Measurements from ENCODE around the gene UPK3BL2. TPM values are rescaled to one million over a fixed set of nuclear protein-coding genes. Genes with fewer than 3 reads are reported as not detected.
A peak's percentile ranks its signal among the peaks of the same experiment; 100 is the strongest.
"Not testable (repeated sequence)": the region's sequence is repeated elsewhere in the genome, so short reads cannot be mapped to it uniquely, and the experiment has no call there.

Gene UPK3BL2
- total RNA-seq, 2 donors from 2014 or later, result 2.9 to 3.1 TPM

DNA sequence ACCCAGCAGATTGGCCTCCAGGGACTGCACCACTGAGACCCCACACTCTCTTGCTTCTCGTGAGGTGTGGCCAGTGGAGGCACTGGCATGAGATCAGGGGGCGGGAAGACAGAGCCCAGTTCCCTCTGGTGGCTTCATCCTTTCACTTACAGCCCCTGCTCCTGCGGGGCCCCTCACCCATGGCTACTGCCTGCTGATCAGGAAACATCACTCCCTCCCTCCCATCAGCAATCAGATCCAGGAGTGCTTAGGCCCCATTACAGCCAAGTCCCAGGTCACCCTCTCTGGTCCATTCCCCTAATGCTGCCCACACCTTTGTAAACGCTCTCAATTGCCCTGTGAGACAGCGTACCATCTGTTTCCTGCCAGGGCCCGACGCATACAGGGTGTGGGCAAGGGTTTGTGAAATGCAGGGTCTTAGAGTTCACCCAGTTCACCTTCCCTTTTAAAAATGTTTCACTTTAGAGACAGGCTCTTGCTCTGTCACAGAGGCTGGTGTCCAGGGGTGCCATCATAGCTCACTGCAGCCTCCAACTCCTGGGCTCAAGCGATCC lies 8.4 kb downstream of the UPK3BL2 start:
- not testable (repeated sequence) for DNase-seq, ATAC-seq

DNA sequence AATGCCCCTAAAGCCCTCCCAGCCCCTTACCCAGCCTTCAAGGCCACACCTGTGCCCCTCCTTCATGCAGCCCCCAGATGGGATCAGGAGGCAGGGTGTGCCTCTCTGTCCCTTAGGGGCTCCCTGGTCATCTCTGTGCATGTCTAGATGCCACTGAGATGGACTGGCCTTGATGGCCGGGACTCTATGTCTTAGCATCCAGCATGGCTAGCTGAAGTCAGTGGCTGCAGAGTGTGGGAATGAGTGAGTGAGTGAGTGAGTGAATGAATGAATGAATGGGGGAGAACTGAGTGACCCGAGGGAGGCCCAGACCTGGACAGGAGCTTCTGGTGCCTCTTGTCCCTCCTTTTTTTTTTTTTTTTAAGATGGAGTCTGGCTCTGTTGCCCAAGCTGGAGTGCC lies 11.4 kb downstream of the UPK3BL2 start:
- DNase-seq; ATAC-seq; intact Hi-C loops (cut with DNase I): not testable (repeated sequence)

More for the DNA sequence above, 8.4 kb downstream of the UPK3BL2 start:
- intact Hi-C loops (cut with DNase I), result not testable (repeated sequence)

DNA sequence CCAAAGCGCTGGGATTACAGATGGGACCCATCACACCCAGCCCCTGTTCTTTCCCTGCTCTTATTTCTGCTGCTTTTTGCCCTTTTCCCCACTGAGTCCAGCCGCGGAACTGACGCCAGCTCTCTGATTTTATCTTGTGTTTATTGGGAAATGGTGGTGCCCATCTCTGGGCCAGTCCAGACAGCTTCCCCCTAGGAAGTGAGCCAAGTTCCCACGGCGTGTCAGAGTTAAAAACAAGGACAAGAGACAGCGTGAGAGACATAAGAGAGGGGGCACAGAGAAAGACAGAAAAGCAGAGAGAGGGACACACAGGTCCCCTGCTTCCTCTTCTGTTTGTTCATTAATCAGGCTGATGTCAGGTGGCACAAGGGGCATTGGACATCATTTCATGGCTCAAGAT lies 11.9 kb downstream of the UPK3BL2 start:
- peak; percentile 51 for DNase-seq
- peak in 1 of 2 donors; percentile 39 for ATAC-seq
- intact Hi-C loops (cut with DNase I), result not testable (repeated sequence)

DNA sequence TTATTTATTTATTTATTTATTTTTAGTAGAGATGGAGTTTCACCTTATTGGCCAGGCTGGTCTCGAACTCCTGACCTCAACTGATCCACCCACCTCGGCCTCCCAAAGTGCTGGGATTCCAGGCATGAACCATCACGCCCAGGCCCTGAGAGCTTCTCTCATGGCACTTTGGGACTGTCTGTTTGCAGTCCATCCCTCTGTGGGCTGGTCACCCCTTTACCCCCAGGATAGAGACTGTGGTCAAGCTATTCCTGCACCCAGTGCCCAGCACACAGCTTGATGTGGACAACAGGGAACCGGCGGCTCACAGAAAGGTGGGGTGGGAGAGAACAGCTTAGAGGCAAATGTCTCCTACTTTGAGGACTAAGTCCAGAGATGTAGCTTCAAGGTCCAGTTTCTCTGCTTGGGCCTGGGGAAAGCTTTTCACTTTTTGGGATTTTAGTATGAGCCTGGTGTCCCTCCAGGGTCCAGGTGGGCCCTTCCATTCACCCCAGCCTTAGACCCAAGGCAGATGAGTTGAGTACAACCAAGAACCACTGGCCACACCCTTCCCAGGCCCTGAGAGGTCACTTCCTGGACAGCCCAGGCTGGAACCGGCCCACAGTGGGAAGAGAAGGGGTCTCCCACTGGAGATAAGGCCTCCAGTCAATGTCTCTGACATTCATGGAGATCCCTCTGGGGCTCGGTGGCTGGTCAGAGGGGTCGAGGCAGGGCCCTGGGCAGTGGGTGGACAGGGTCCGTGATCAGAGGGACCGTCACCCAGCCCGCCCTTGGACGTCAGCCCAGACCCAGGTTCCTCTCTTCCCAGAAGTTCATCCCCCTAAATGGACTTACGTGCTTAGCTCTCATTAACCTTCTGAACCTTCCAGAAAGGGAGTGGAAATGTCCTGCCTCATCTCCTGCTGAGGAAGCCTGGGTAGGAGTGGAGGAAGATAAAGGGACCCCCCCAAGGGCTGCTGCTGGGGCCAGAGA lies 15.4 kb downstream of the UPK3BL2 start:
- DNase-seq; intact Hi-C loops (cut with DNase I): not testable (repeated sequence)
- ATAC-seq, result peak; percentile 2 to 9

DNA sequence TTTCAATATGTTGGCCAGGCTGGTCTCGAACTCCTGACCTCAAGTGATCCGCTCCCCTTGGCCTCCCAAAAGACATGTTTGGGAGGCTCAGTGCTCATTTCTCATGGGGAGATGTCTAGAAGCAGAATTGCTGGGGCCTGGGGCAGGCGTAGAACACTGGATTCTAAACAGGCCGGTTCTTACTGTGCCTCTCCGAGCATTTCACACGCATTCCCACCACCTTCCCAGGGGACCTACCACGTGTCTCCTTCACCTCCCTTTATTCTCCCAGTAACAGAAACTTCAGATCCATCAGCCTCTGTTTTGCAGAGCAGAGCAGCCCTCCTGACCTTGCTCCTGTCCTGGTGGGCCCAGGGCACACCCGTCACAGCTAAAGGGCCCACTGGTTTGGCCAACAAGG lies 16.3 kb downstream of the UPK3BL2 start:
- DNase-seq; intact Hi-C loops (cut with DNase I): not testable (repeated sequence)
- ATAC-seq, result peak; percentile 9 to 58

DNA sequence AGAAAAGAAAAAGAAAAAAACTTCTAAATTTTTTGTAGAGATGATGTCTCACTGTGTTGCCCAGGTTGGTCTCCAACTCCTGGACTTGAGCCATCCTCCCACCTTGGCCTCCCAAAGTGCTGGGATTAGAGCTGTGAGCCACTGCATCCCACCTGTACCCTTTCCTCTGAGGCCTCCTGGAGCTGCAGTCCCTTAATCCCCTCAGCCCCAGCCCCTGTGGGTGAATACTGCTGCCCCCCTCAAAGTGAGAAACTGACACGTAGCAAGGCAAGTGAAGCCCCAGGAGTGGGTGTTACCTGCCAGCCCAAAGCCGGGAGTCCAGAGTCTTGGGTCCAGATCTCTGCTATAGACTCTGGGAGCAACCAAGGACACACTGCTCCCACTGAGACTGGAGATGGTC lies 18.7 kb downstream of the UPK3BL2 start:
- intact Hi-C loops (cut with DNase I); DNase-seq: not testable (repeated sequence)
- ATAC-seq, result peak in 1 of 2 donors; percentile 7

DNA sequence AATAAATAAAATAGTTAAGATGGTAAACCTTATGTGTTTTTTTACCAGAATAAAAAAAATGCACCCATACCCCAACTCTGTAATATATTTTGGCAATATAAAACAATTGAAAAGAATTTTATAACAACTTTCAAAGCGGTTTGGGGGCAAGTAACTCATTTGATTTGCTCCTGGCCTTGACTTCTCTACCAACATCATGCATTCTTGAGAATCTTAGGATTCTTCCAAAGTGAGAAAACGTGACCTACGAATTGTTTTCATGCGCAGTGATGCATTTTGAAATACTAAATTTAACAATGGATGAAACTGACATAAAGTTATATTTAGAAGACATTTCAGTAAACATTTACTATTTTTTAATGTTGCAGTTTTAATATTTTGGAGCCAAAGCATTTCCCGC lies 22.7 kb downstream of the UPK3BL2 start:
- ATAC-seq; intact Hi-C loops (cut with DNase I); DNase-seq: not testable (repeated sequence)

DNA sequence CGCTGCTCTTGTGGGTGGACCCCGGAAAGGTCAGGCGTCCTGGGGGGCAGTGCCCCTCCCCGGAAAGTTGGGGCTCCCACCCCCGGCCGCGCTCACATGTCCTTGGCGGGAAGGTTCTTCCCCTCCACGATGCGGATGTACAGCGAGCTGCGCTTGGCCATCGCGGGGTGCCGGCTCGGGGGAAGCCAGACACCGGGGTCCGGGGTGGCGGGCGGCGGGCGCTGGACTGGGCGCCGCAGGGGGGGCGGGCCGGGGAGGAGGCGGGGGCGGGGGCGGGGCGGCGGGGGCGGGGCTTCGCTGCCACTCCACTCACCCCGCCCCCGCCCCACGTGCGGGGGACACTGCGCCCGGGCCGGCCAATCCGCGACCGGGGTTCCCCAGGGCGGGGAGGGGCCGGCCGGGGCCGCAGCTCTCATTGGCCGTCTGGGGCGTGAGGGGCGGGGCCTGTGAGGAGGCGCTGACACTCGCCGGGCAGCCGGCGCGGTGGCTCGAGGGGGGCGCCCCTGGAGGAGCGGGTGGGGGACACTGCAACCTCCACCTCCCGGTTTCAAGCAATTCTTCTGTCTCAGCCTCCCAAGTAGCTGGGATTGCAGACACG lies 25.8 kb downstream of the UPK3BL2 start, which contains the start of gene RASA4B:
RASA4B (minus strand) TSS at position 228 of the 598 bp plus-strand sequence; CDS start at position 161, 67 bp downstream.
- DNase-seq (peak; percentile 8), ATAC-seq (peak; percentile 93 to 98)
- intact Hi-C loops (cut with DNase I), result not testable (repeated sequence)

DNA sequence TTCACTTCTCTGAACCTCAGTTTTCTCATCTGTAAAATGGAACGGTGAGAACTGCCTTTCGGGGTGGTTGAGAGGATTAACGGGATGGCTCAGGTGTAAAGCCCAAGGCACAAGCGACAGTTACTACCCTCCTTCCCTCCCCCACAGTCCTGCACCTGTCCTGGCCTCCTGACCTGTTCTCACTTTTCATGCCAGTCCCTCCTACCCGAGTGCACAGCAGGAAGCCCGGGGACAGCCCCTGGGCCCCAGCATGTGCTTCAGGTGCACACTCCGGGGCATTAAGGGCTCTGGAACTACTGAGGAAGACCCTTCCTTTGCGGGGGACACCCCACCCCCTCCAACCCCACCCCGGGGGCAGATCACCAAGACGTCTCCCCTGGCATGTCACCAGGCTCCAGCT lies 26.5 kb downstream of the UPK3BL2 start:
- ATAC-seq; DNase-seq; intact Hi-C loops (cut with DNase I): not testable (repeated sequence)

DNA sequence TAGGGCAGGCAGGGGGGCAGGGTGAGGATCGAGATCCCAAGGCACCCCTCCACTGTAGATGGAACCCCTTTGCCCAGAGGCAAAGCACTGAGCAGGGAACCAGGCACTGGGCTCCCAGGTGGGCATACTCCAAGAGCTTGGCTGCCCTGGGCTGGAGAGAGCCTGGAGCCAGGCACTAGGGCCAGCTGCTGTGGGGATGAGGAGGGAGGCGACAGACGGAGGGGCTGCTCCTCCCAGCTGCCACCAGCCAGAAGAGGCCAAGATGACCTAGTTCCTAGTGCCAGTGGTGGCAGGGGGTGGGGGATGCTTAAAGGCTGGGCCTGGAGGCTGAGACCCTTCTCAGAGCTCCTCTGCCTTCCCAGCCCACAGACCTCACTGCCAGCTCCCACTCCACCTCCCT lies 27.6 kb downstream of the UPK3BL2 start:
- intact Hi-C loops (cut with DNase I); DNase-seq: not testable (repeated sequence)
- ATAC-seq, result peak in 1 of 2 donors; percentile 12

DNA sequence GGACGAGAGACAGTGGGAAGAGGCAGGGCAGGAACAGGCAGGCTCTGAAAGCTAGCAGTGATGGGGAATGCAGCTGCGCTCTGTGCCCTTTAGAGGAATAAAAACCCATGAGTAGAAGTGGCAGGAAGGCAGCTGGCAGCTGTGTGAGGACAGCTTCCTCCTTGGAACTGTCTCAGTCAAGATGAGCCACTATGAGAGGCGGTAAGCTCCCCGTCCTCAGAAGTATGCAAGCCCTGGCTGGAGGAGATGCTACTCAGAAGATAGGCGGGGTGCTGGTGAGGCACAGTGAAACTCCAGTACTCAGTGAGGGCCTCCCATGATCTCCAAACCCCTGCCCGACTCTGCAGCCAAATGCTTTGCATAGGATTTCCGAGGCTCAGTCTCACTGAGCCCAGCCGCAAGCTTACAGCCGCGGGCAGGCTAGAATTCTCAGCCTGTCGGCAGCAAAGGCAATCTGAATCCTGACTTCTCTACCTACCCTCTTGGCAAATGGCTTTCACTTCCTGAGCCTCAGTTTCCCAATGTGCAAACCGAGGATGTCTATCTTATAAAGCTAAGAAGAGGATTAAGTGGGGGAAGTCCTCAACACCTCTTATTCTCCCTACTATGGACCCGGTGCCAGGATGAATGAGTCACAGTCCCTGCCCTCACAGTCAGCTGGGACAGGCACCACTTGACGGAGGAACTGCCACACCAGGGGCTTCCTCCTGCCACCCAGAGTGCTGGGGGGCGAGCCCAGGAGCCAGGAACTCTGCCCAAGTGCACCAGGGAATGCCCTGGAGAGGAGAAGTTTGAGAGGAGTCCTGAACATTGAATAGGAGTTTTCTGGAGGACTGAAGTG lies 28.4 kb downstream of the UPK3BL2 start:
- DNase-seq; intact Hi-C loops (cut with DNase I): not testable (repeated sequence)
- peak in 1 of 2 donors; percentile 22 for ATAC-seq

DNA sequence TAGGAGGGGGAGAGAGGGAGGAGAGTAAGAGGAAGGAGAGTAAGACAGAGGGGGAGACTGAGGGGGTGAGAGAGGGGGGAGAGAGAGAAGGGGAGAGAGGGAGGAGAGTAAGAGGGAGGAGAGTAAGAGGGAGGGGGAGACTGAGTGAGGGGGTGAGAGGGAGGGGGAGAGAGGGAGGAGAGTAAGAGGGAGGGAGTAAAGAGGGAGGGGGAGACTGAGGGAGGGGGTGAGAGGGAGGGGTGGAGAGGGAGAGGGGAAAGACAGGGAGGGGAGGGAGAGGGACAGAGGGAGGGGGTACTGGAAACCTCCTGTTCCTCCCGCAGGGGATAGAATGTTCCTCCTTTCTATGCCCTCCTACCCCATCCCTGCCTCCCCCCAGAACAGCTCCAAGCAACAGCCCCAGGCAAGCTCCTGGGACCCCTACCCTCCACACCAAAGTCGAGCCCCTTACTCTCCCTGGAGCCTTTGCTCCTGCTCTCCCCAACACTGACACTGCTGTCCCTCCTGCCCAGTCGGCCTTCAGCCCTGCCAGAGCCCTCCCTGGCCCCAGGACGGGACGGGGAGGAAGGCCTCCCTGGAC lies 30.8 kb downstream of the UPK3BL2 start:
- ATAC-seq, result peak in 1 of 2 donors; percentile 7
- peak; percentile 10 for DNase-seq
- intact Hi-C loops (cut with DNase I), result not testable (repeated sequence)

DNA sequence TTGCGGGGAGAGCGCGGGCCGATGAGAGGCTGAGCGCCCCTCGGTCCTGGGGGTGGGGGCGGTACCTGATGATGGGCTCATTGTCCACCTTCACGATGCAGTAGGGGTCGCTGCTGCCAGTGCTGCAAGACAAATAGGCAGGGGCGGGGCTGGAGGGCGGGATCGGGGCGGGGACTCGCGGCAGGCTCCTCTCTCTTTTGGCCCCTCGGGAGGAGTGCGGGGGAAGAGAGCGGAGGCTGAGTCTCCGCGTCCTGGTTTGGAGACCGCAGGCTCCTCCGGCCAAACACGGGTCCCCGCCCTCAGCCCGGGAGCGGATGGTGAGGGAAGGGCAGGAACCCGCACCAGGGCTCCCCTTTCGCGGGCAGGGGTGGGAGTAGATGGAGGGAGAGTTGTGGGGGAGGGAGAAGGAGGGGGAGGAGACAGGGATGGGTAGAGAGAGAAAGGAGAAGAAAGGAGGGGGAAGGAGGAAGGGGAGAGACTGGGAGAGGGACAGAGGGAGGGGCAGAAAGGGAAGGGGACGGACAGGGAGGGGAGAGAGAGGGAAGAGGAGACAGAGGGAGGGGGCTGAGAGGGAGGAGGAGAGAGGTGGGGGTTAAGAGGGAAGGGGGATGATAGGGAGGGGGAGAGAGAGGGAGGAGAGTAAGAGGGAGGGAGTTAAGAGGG lies 31.5 kb downstream of the UPK3BL2 start:
- DNase-seq; intact Hi-C loops (cut with DNase I): not testable (repeated sequence)
- peak; percentile 71 to 75 for ATAC-seq

DNA sequence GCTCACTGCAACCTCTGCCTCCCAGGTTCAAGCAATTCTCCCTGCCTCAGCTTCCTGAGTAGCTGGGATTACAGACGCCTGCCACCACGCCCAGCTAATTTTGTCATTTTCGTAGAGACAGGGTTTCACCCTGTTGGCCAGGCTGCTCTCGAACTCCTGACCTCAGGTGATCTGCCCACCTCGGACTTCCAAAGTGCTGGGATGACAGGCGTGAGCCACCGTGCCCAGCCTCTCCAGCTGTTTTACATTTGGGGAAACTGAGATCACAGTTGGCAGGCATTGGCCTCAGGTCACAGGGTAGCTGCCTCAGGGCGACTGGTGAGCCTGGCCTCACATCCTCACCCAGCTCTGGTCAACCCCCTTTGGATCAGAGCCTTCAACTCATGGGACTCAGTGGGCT lies 32.9 kb downstream of the UPK3BL2 start:
- DNase-seq; intact Hi-C loops (cut with DNase I); ATAC-seq: not testable (repeated sequence)

DNA sequence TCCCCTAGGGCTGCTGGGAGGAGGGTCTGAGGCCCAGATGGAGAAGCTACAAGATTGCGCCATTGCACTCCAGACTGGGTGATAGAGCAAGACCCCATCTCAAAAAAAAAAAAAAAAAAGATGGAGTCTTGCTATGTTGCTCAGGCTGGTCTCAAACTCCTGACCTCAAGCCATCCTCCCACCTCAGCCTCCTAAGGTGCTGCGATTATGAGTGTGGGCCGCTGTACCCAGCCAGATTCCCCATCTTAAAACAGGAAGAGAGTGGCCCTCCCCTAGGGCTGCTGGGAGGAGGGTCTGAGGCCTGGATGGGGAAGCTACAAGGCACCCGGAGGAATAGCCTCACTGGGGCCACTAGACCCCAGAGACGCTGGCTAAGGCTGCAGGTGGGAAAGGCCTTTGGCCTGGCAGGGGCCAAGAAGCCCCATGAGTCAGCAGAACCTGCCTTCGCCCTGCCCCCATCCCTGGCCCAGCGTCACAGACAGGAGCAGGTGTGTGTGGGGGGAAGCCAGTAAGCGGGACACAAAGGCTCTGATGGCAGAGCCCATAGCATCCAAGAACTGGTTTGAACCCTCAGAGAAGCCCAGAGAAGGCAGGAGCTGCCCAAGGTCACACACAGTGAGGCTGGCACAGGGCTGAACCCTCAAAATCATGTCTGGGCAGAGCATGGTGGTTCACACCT lies 35.9 kb downstream of the UPK3BL2 start:
- intact Hi-C loops (cut with DNase I); ATAC-seq; DNase-seq: not testable (repeated sequence)

DNA sequence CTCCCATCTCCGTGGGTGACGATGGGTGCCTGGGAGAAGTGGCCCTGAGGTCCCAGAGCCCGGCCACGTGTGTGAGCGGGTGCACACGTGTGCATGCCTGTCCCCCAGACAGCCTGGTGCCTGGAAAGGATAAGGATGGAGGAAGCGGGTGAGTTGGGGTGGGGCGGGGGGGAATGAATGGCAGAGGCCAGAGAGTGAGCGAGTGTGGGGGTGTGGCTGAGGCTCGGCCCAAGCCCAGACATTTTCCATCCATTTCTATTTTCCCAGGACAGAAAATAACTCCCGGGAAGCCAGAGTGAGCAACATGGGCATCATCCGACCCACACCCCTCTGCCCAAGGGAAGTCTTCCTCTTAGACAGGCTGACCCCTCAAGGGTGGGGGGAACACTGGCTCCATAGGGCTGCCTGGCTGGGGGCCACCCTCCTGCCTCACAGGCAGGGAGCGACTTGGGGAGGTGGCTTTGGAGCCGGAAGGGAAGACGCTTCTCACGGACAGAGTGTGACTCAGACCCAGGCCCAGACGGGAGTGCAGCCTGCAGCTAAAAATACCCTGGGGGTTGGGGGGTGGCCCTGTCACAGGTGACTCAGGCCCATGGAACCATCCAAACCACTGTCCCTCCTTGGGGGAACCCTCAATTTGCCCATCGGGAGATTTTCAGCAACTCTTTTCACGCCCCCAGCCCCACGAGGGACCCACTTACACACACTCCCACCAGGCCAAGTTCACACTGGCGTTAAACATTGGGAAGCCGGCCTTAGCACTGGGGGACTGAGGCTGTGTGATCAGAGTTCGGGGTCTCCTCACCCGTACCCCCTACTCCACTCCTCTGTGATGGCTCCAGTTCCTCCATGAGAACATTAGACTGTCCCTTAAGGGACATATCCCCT lies 38.0 kb downstream of the UPK3BL2 start:
- DNase-seq; intact Hi-C loops (cut with DNase I): not testable (repeated sequence)
- ATAC-seq, result peak; percentile 58 to 86

All from left cardiac atrium (tissue), 4 donors.